HUES48 (cell line): ENCODE measurements around the gene TAGLN2.

Experiments
- H3K27ac ChIP-seq: one replicate; pipeline ENCODE4 v1.7.0; 2013; ENCODE audit warnings: low read depth, low read length, inconsistent platforms
- H3K27me3 ChIP-seq: 2 replicates; pipeline ENCODE4 v1.6.1; 2013; ENCODE audit warnings: mild to moderate bottlenecking, low read length; ENCODE audit not compliant: control insufficient read depth, insufficient read depth
- H3K36me3 ChIP-seq: 2 replicates; pipeline ENCODE4 v1.6.1; 2013; ENCODE audit warnings: low read length; ENCODE audit not compliant: control insufficient read depth, insufficient read depth
- H3K4me1 ChIP-seq: 2 replicates; pipeline ENCODE4 v1.6.1; 2013; ENCODE audit warnings: mild to moderate bottlenecking, low read length; ENCODE audit not compliant: control insufficient read depth, insufficient read depth
- H3K4me3 ChIP-seq: 2 replicates; pipeline ENCODE4 v1.5.1; 2013; ENCODE audit warnings: mild to moderate bottlenecking, low read depth, low read length
- H3K9ac ChIP-seq: 2 replicates; pipeline ENCODE4 v1.6.1; 2013; ENCODE audit warnings: mild to moderate bottlenecking, low read depth, low read length, moderate library complexity
- H3K9me3 ChIP-seq: 2 replicates; pipeline ENCODE4 v1.6.1; 2013; ENCODE audit warnings: low read length; ENCODE audit not compliant: control insufficient read depth, insufficient read depth

Gene TAGLN2

DNA sequence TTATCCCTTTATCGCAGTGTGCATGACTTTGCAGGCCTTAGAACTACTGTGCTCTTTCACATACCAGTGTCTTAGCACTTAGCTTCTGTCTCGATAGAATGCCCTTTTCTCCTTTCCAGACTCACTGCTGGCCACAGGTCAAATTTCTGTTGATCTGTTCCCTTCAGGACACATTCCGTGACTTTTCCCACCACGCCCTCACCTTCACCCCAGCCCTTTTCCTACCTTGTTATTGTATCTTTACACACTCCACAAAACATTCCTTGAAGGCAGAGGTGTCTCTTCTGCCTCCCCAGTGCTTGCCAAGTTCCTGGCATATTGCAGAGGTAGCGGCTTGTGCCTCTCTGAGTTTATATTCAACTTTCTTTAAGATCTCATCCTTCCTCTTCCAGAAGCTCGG is 23.8 kb upstream of the TAGLN2 start:
- Histone ChIP-seq H3K4me3 (no peak overlapping the region), H3K9ac (no peak overlapping the region), H3K9me3 (no peaks in the 10 kb centered on the region), H3K36me3 (no peaks in the 10 kb centered on the region), H3K27ac (no peak overlapping the region), H3K27me3 (no peaks in the 10 kb centered on the region), H3K4me1 (peaks cover 18% of the 10 kb centered on the region)

DNA sequence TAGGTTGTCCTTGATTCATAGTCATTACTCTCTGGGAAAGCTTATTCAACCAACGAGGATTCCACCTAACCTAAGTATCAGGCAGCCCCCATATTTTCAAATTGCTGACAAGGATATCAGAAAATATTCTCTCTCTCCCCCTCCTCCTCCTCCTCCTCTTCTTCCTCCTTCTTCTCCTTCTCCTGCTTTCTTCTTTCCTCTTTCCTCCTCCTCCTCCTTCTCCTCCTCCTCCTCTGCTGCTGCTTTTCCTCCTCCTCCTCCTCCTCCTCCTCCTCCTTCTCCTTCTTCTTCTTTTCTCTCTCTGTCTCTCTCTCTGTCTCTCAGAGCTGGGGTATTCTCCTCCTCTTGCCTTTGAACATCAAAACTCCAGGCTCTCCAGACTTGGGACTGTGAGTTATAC is 22.6 kb upstream of the TAGLN2 start:
- Histone ChIP-seq H3K4me3 (no peak overlapping the region), H3K9ac (no peak overlapping the region), H3K27ac (no peak overlapping the region), H3K27me3 (no peaks in the 10 kb centered on the region), H3K9me3 (no peaks in the 10 kb centered on the region), H3K4me1 (peaks cover 21% of the 10 kb centered on the region), H3K36me3 (no peaks in the 10 kb centered on the region)

DNA sequence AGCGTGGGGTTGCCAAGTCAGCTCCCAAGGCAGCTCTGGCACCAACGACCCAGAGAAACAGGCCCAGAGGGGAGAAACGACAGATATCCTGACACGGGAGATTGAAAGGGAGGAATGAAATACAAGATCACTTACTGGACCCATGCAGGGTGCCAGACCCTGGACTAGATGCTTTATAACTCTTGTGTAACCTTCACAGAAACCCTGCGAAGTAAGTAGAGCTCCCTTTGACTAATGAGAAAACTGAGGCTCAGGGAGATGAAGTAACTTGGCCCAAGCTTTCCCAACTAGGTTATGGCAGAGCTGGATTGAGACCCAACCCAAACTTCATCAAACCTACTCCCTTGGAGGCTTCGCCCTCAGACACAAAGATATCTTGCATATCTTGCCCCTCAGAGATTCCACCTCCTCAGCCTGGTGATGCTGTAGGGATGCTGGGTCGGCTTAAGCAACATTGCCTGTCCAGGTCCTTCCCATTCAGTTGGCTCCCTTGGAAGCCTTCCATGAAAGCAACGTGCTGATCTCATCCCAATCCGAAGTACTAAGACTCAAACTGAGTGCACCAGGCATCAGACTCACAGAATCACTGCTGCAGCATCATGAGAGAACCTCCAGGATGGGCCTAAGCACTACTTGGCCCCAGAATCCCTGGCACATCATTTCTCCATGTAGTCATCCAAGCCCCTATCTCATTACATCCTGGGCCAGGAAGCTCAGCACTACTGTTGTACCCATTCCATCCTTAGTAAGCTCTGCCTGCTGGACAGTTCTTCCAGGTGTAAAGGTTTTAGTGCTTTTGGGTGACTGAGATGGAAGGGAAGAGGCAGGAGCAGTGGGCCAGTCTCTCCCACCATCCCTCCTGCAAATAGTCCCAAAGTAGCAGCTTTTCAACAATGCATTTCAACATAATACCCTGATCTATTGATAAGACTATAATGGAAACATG is 21.2 kb upstream of the TAGLN2 start:
- Histone ChIP-seq H3K9ac (peak overlapping the region; percentile 81; the same call in 1 of the 2 replicates), H3K9me3 (no peaks in the 10 kb centered on the region), H3K27me3 (no peaks in the 10 kb centered on the region), H3K4me3 (peak overlapping the region; percentile 84), H3K4me1 (peaks cover 21% of the 10 kb centered on the region), H3K36me3 (no peaks in the 10 kb centered on the region), H3K27ac (peak overlapping the region; percentile 87)

DNA sequence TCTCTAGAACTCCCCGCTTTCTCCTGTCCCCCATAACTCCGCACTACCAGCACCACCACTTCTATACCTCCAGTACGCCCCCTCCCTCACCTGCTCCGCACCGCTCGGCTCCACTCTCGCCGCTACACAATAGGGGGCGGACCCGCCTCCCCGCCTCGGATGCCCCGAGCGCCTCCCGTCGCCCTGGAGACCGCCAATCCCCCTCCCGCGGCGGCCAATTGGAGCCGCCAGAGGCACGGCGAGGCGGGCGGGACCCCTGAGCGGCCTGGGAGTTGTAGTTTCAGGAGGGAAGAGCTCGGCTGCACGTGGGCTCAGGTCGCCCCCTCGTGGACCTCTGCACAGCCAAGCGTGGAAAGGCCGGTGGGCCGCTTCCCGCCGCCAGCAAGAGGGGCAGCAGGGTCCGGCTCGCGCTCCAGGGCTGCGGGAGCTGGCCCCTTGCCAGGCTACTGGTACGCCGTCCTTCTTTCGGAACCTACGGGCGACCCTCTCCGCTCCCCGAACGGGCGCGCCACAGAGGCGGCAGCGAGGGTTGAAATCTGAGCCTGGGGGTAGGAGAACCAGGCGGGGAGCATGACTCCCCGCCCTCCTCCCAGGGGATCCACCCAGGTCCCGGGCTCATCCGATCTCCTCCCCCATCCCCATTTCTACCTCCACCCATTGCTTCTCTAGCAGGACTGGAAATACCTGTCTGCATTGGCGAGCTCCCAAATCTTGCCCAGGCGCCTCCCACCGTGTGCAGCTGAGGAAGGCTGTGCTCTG is 20.4 kb upstream of the TAGLN2 start, which contains the start of gene IGSF9:
IGSF9 (minus strand) TSS at position 131 of the 759 bp plus-strand sequence. CDS start 2,159 bp downstream, outside the sequence.
- Histone ChIP-seq H3K27me3 (no peaks in the 10 kb centered on the region), H3K27ac (peak within 1 kb of the TSS; percentile 87), H3K9me3 (no peaks in the 10 kb centered on the region), H3K36me3 (peaks cover 3% of the 10 kb centered on the region; the same call in 1 of the 2 replicates), H3K4me1 (peaks cover 21% of the 10 kb centered on the region), H3K9ac (peak within 1 kb of the TSS; percentile 81), H3K4me3 (peak within 1 kb of the TSS; percentile 84)

DNA sequence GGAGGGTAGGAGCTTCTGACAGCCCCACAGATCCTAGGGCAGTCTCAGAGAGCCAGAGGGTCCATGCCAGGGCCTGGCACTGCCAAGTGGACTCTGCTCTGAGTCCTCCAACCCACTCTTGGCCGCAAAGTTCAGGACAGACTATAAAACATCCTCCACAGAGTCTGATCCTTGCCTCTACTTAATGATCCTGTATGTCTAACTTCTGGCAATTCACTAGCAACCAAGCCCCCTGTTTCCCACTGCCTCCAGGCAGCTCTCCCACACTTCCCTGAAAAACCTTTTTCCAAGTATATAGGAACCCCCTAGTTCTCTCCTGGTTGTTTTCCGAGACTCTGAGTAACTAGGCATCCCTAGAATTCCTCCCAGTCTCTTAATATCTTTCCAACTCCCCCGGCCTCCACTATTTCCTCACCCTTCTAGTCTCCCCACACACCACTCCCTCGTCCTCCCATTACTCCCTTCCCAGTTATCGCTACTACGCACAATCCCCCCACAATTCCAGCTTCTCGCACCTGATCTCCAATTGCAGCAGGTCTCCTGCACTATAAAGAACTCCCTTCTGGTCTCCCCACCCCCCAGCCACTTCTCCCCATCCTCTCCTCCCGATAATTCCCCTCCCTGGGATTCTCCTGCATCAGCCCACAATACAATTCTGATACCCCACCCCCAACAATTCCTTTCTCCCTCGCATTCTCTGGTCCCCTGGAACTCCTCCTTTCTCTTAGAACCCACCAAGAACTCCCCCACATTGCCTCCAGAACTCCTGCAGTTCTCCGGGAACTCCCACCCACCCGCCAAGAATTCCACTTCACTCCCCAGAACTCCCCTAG is 19.5 kb upstream of the TAGLN2 start:
- Histone ChIP-seq H3K4me1 (peaks cover 21% of the 10 kb centered on the region), H3K9ac (peak overlapping the region; percentile 62)

DNA sequence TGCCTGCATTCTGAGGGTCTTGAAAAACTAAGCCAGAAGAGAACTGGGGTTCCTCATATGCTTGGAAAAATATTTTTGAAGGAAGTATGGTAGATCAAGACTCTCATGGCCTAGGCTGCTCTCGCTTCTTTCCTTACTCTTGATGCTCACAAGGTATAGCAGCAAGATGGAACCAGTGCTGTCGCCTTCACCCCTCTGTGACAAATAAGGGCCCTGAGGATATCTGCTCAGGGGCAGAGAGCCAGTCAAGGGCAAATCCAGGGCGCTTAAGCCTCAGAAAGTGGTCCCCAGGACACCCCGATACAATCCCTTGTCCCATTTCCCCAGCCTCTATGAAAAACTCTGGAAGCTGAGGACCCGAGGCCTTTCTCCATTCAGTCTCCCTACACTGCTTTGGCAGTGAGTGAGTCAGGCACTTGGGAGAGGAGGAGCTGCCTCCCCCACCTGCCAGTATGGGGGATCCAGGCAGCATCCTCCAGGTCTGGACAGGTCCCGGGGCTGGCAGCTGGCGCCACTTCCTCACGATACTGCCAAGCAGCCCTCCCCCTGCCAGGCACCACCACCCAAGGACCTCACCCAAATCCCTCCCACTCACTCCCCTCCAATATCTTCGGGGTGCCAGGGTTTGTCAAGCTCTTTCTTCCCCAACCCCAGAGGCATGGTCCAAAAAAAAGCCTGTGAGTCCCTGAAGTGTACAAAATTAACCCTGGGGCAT is 18.8 kb upstream of the TAGLN2 start:
- Histone ChIP-seq H3K27ac (no peak overlapping the region), H3K36me3 (peaks cover 13% of the 10 kb centered on the region; the same call in 1 of the 2 replicates), H3K9me3 (no peaks in the 10 kb centered on the region), H3K27me3 (no peaks in the 10 kb centered on the region), H3K9ac (no peak overlapping the region), H3K4me1 (peaks cover 21% of the 10 kb centered on the region), H3K4me3 (no peak overlapping the region)

More for the DNA sequence above, 19.5 kb upstream of the TAGLN2 start:
- Histone ChIP-seq H3K36me3 (peaks cover 12% of the 10 kb centered on the region; the same call in 1 of the 2 replicates), H3K27ac (no peak overlapping the region), H3K9me3 (no peaks in the 10 kb centered on the region), H3K27me3 (no peaks in the 10 kb centered on the region), H3K4me3 (peak overlapping the region; percentile 84)

DNA sequence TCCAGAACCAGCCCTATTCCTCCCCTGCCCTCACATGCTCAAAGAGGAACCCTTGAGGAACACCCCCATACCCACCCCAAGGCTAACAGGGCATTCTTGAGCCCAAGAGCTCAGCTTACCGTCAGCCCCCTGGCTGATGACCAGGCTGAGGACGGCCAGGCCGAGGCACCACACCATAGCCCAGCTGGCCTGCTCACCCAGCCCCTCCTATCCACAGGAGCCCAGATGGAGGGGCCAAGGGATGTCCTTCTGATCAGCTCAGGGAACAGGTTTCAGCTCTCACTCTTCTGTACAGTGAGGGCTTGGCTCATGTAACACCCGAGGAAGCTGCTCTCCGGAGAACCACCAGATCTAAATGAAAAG is 18.0 kb upstream of the TAGLN2 start:
- Histone ChIP-seq H3K27me3 (no peaks in the 10 kb centered on the region), H3K4me1 (peaks cover 21% of the 10 kb centered on the region), H3K27ac (no peak overlapping the region), H3K4me3 (no peak overlapping the region), H3K9ac (no peak overlapping the region), H3K9me3 (no peaks in the 10 kb centered on the region), H3K36me3 (peaks cover 13% of the 10 kb centered on the region; the same call in 1 of the 2 replicates)

DNA sequence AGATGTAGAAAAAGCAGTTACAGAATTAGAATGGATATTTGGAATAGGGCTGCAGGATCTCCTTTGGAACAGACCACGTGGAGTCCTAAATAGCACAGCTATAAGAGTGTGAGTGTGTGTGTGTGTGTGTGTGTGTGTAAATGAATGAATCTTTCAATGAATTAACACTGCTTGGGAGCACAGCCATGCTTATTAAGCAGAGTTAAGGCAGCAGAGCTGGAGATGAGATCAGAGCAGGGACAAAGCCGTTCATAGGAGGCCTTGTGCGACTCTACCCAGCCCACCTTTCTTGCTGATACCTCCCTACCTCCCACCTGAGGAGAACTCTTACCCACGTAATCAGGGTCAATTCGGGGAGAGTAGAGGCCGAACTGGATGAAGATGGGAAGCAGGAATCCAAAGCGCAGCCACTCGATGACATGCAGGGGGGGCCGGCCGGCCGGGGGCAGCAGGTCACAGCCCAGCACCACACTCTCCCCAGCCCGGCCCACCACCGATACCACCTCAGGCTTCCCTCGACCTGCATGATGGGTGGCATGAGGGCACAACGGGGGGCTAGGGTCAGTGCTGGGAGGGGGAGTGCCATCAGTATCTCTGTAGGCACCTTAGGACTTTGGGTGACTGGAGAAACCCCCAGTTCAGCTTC is 17.4 kb upstream of the TAGLN2 start:
- no peak overlapping the region for H3K27ac ChIP-seq
- H3K27me3 ChIP-seq, result no peaks in the 10 kb centered on the region
- H3K4me1 ChIP-seq, result peaks cover 21% of the 10 kb centered on the region
- peaks cover 13% of the 10 kb centered on the region; the same call in 1 of the 2 replicates for H3K36me3 ChIP-seq
- H3K9me3 ChIP-seq, result no peaks in the 10 kb centered on the region
- no peak overlapping the region for H3K9ac ChIP-seq
- no peak overlapping the region for H3K4me3 ChIP-seq

DNA sequence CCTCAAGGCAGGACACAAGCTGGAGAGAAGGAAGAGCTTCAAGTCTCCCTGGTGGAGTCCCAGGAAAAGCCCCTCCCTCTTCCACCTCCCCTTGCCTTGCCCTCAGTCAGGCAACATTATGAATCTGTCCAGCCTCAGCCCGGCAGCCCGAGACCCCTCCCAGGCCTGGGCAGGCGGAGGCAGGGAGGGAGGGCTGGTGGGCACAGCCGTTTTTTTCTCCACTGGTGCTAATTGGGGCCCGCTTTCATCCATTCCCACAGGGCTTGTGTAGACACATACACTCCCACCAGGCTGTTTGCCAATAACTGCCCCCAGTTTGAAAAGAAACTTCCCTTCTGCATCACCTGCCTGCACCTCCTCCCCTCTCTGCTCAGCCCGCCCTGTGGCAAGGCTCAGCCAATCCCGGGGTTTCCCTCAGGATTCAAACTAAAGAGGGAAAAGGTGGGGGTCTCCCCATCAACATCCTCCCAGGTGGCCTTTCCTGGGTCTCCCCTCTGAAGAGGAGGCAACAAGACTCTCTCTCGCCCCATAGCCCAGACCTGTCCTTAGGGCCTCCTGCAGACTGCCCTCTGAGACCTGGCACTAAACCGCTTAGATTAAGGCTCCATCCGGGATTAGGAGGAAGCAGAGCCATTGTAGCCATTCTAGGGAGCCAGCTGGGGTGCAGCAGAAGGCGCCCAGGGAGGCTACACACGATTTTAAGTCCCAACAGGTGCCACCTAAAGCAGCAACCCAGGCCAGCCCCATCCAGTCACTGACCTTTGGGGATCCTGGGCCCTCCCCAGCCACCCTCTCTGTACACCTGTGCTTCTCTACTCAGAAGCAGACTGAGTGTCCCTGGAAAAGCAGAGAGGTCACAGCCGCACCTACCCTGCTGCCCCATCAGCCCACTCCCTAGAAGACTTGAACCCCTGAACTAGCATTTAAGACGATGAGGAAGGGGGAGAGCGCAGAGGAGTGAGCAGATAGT is 16.6 kb upstream of the TAGLN2 start:
- Histone ChIP-seq H3K36me3 (peaks cover 13% of the 10 kb centered on the region; the same call in 1 of the 2 replicates), H3K4me3 (no peak overlapping the region), H3K9me3 (no peaks in the 10 kb centered on the region), H3K4me1 (peaks cover 29% of the 10 kb centered on the region), H3K27me3 (no peaks in the 10 kb centered on the region), H3K27ac (no peak overlapping the region), H3K9ac (no peak overlapping the region)
